SK-N-SH treated with all-trans-retinoic acid at 6 μM for 48 hours (cell line): ENCODE results near the gene NCOA6.

ENCODE experiments used
- ATAC-seq: fragments of 200-7000 bp; cut with Tn5 transposase; 3 replicates; pipeline ENCODE4 v1.9.1; 2020; ENCODE audit warnings: mild to moderate bottlenecking, moderate library complexity
- ARNTL ChIP-seq: fragments of 450-650 bp; formaldehyde crosslinking; IDR thresholded peaks from 2 replicates; pipeline ENCODE4 v1.5.0; 2020; ENCODE audit warnings: low read depth, mild to moderate bottlenecking, moderate library complexity, borderline replicate concordance
- BACH2 ChIP-seq: fragments of 250-450 bp; sonication (Bioruptor Pico); IDR thresholded peaks from 2 replicates; pipeline ENCODE4 v1.9.0; 2021; ENCODE audit warnings: mild to moderate bottlenecking, borderline replicate concordance
- CSDC2 ChIP-seq: fragments of 250-450 bp; sonication (Bioruptor Pico); IDR thresholded peaks from 2 replicates; pipeline ENCODE4 v1.5.0; 2020; ENCODE audit warnings: mild to moderate bottlenecking, moderate library complexity
- CSRNP3 ChIP-seq: fragments of 250-450 bp; sonication (Bioruptor Pico); IDR thresholded peaks from 2 replicates; pipeline ENCODE4 v1.5.1; 2021; ENCODE audit warnings: mild to moderate bottlenecking, moderate library complexity
- ESRRG ChIP-seq: fragments of 250-450 bp; sonication (Bioruptor Pico); IDR thresholded peaks from 2 replicates; pipeline ENCODE4 v1.6.1; 2021; ENCODE audit warnings: mild to moderate bottlenecking
- GLIS3 ChIP-seq: fragments of 250-450 bp; sonication (Bioruptor Pico); IDR thresholded peaks from 2 replicates; pipeline ENCODE4 v1.5.0; 2020; ENCODE audit warnings: mild to moderate bottlenecking, moderate library complexity
- ISL1 ChIP-seq: fragments of 250-450 bp; sonication (Bioruptor Pico); IDR thresholded peaks from 2 replicates; pipeline ENCODE4 v2.1.2; 2022; ENCODE audit warnings: mild to moderate bottlenecking, moderate library complexity
- OSR1 ChIP-seq: fragments of 250-450 bp; sonication (Bioruptor Pico); IDR thresholded peaks from 2 replicates; pipeline ENCODE4 v1.8.0; 2022; ENCODE audit warnings: moderate library complexity, mild to moderate bottlenecking, inconsistent platforms
- PPARA ChIP-seq: fragments of 250-450 bp; sonication (Bioruptor Pico); IDR thresholded peaks from 2 replicates; pipeline ENCODE4 v1.5.0; 2020; ENCODE audit warnings: mild to moderate bottlenecking, borderline replicate concordance
- RARB ChIP-seq: fragments of 250-450 bp; sonication (Bioruptor Pico); IDR thresholded peaks from 2 replicates; pipeline ENCODE4 v1.8.0; 2021; ENCODE audit warnings: mild to moderate bottlenecking, moderate library complexity
- SNAI2 ChIP-seq: fragments of 250-450 bp; sonication (Bioruptor Pico); IDR thresholded peaks from 2 replicates; pipeline ENCODE4 v1.5.0; 2020; ENCODE audit warnings: mild to moderate bottlenecking, moderate library complexity
- TOX ChIP-seq: fragments of 250-450 bp; sonication (Bioruptor Pico); IDR thresholded peaks from 2 replicates; pipeline ENCODE4 v1.8.0; 2021; ENCODE audit warnings: mild to moderate bottlenecking, moderate library complexity, borderline replicate concordance
- TSHZ2 ChIP-seq: fragments of 250-450 bp; sonication (Bioruptor Pico); IDR thresholded peaks from 2 replicates; pipeline ENCODE4 v1.5.0; 2020; ENCODE audit warnings: mild to moderate bottlenecking, moderate library complexity
- ZC3H10 ChIP-seq: fragments of 250-450 bp; sonication (Bioruptor Pico); IDR thresholded peaks from 2 replicates; pipeline ENCODE4 v1.5.1; 2021; ENCODE audit warnings: mild to moderate bottlenecking, moderate library complexity
- ZFP3 ChIP-seq: fragments of 250-450 bp; sonication (Bioruptor Pico); IDR thresholded peaks from 2 replicates; pipeline ENCODE4 v1.5.0; 2020; ENCODE audit warnings: mild to moderate bottlenecking, moderate library complexity
- ZFP30 ChIP-seq: fragments of 450-650 bp; formaldehyde crosslinking; IDR thresholded peaks from 2 replicates; pipeline ENCODE4 v1.5.0; 2022; ENCODE audit warnings: mild to moderate bottlenecking, moderate library complexity
- ZNF565 ChIP-seq: fragments of 450-650 bp; formaldehyde crosslinking; conservative IDR thresholded peaks from 2 replicates; pipeline ENCODE4 v1.5.0; 2020; ENCODE audit warnings: low read depth, mild to moderate bottlenecking, moderate library complexity
- ZNF70 ChIP-seq: fragments of 450-650 bp; formaldehyde crosslinking; IDR thresholded peaks from 2 replicates; pipeline ENCODE4 v1.5.0; 2020; ENCODE audit warnings: mild to moderate bottlenecking, moderate library complexity
- ZNF8 ChIP-seq: fragments of 450-650 bp; formaldehyde crosslinking; IDR thresholded peaks from 2 replicates; pipeline ENCODE4 v1.5.0; 2020; ENCODE audit warnings: mild to moderate bottlenecking, moderate library complexity
- TF ChIP-seq, protein P1 (sequence below): fragments of 250-450 bp; sonication (Bioruptor Pico); IDR thresholded peaks from 2 replicates; pipeline ENCODE4 v1.8.0; 2021; ENCODE audit warnings: low read depth, mild to moderate bottlenecking, moderate library complexity, borderline replicate concordance
- TF ChIP-seq, protein P2 (sequence below): fragments of 250-450 bp; sonication (Bioruptor Pico); IDR thresholded peaks from 2 replicates; pipeline ENCODE4 v1.5.1; 2020; ENCODE audit warnings: low read depth, mild to moderate bottlenecking, moderate library complexity

Gene NCOA6

GRCh38 chr20:34797012-34797995 lies 28.1 kb downstream of the NCOA6 start (continued):
- TF ChIP-seq, protein P1, sequence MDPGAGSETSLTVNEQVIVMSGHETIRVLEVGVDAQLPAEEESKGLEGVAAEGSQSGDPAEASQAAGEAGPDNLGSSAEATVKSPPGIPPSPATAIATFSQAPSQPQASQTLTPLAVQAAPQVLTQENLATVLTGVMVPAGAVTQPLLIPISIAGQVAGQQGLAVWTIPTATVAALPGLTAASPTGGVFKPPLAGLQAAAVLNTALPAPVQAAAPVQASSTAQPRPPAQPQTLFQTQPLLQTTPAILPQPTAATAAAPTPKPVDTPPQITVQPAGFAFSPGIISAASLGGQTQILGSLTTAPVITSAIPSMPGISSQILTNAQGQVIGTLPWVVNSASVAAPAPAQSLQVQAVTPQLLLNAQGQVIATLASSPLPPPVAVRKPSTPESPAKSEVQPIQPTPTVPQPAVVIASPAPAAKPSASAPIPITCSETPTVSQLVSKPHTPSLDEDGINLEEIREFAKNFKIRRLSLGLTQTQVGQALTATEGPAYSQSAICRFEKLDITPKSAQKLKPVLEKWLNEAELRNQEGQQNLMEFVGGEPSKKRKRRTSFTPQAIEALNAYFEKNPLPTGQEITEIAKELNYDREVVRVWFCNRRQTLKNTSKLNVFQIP (CRISPR knock-in tag) = no peak
- TF ChIP-seq, protein P2, sequence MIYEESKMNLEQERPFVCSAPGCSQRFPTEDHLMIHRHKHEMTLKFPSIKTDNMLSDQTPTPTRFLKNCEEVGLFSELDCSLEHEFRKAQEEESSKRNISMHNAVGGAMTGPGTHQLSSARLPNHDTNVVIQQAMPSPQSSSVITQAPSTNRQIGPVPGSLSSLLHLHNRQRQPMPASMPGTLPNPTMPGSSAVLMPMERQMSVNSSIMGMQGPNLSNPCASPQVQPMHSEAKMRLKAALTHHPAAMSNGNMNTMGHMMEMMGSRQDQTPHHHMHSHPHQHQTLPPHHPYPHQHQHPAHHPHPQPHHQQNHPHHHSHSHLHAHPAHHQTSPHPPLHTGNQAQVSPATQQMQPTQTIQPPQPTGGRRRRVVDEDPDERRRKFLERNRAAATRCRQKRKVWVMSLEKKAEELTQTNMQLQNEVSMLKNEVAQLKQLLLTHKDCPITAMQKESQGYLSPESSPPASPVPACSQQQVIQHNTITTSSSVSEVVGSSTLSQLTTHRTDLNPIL (CRISPR knock-in tag) = no peak
- TF ChIP-seq ZNF70 (no peak), OSR1 (CRISPR knock-in tag) (no peak), TOX (CRISPR knock-in tag) (no peak), ZFP30 (CRISPR knock-in tag) (no peak), SNAI2 (CRISPR knock-in tag) (no peak), GLIS3 (CRISPR knock-in tag) (no peak)

DNA sequence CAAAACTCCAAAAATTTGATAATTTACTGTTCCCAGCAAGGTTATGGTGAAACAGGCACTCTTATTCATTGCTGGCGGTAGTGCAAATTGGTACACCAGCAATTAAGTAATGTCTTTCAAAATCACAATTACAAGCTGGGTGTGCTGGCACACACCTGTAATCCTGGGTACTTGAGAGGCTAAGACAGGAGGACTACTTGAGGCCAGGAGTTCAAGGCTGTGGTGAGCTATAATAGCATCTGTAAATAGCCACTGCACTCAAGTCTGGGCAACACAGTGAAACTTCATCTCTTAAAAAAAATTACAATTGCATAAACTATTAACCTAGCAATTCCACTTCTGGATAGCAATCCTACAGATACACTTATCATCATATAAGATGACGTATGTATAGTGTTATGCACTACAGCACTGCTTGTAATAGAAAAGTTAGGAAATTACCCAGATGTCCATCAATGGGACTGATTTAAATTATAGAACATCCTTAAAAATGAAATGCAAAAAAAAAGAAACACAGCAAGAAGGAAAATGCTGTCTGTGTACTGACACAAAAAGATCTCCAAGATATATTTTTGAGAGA lies 31.4 kb downstream of the NCOA6 start:
- ATAC-seq = no peak
- no peak for TF ChIP-seq SNAI2 (CRISPR knock-in tag)
- no peak for TF ChIP-seq ZNF8 (CRISPR knock-in tag)
- TF ChIP-seq OSR1 (CRISPR knock-in tag) = no peak
- no peak for TF ChIP-seq CSRNP3
- no peak for TF ChIP-seq ZFP3 (CRISPR knock-in tag)
- no peak for TF ChIP-seq ISL1 (CRISPR knock-in tag)
- no peak for TF ChIP-seq ARNTL (CRISPR knock-in tag)
- no peak for TF ChIP-seq GLIS3 (CRISPR knock-in tag)
- no peak for TF ChIP-seq ZC3H10 (CRISPR knock-in tag)
- TF ChIP-seq ZNF70 = no peak
- TF ChIP-seq, protein P1 (CRISPR knock-in tag) = no peak
- TF ChIP-seq CSDC2 (CRISPR knock-in tag) = no peak
- no peak for TF ChIP-seq TSHZ2 (CRISPR knock-in tag)
- no peak for TF ChIP-seq PPARA (CRISPR knock-in tag)
- TF ChIP-seq RARB (CRISPR knock-in tag) = no peak

- ATAC-seq = no peak
- TF ChIP-seq BACH2 (CRISPR knock-in tag) (no peak), CSDC2 (CRISPR knock-in tag) (no peak), TSHZ2 (CRISPR knock-in tag) (no peak), ISL1 (CRISPR knock-in tag) (no peak), CSRNP3 (no peak), PPARA (CRISPR knock-in tag) (no peak), ZNF565 (CRISPR knock-in tag) (no peak), ESRRG (no peak), ZNF70 (no peak), ARNTL (CRISPR knock-in tag) (no peak), GLIS3 (CRISPR knock-in tag) (no peak)
These were observed 32.6 kb downstream of the NCOA6 start for GRCh38 chr20:34792687-34793363.
